Ovary (tissue), 3 donors: Measurements from ENCODE around the gene SPTBN5.

Source experiments
- CTCF ChIP-seq, 3 donors: fragments of 450-650 bp in 2 of 3; fragments of 200-600 bp in 1 of 3; IDR thresholded peaks; one replicate each; pipeline versions ENCODE4 v1.5.1 to v1.8.0; 2016 to 2022; ENCODE audit warnings: antibody characterized with exemption in 3 of 3, mild to moderate bottlenecking in 1 of 3
- EP300 ChIP-seq: sonication (generic); formaldehyde crosslinking; IDR thresholded peaks from one replicate; pipeline ENCODE4 v1.6.1; 2017; ENCODE audit warnings: antibody characterized with exemption
- POLR2A ChIP-seq: fragments of 450-650 bp; IDR thresholded peaks from one replicate; pipeline ENCODE4 v1.6.1; 2017; ENCODE audit warnings: antibody characterized with exemption, mild to moderate bottlenecking, moderate library complexity
- donor health status: DM: no; HTN: no; CAD: no.

GRCh38 chr15:41927536-41927935 lies 33.7 kb upstream of the SPTBN5 start:
- TF ChIP-seq POLR2A, result no peak
- TF ChIP-seq CTCF (IDR thresholded peaks at IDR 0.05), result no peak
- no peak for TF ChIP-seq EP300
